Ovary (tissue), 9 donors: Measurements from ENCODE around the gene CCND1. TPM values are rescaled to one million over a fixed set of nuclear protein-coding genes. Genes with fewer than 3 reads are reported as not detected.

Source experiments
- DNase-seq, 5 donors: peaks; one replicate each; pipeline ENCODE4 v3.0.0-alpha.2; 2019 to 2020
- H3K27ac ChIP-seq, 2 donors: fragments of 200-600 bp; one replicate each; pipeline versions ENCODE4 v1.5.1 to v1.8.0; 2019 to 2022
- H3K27me3 ChIP-seq: fragments of 200-600 bp; one replicate; pipeline ENCODE4 v1.8.0; 2022
- H3K36me3 ChIP-seq: fragments of 200-600 bp; sonication (generic); one replicate; pipeline ENCODE4 v1.5.1; 2019
- H3K4me1 ChIP-seq: one replicate; pipeline ENCODE4 v1.8.1; 2013; ENCODE audit warnings: mild to moderate bottlenecking, moderate library complexity; ENCODE audit not compliant: insufficient read depth
- H3K4me3 ChIP-seq: fragments of 200-600 bp; sonication (generic); one replicate; pipeline ENCODE4 v1.5.1; 2017
- H3K9me3 ChIP-seq, 2 donors: fragments of 200-600 bp in 1 of 2; sonication (generic) in 1 of 2; one replicate each; pipeline versions ENCODE4 v1.5.1 to v1.8.1; 2013 to 2019; ENCODE audit warnings: mild to moderate bottlenecking in 1 of 2, moderate library complexity in 1 of 2
- EP300 ChIP-seq: sonication (generic); formaldehyde crosslinking; IDR thresholded peaks from one replicate; pipeline ENCODE4 v1.6.1; 2017; ENCODE audit warnings: antibody characterized with exemption
- POLR2A ChIP-seq: fragments of 450-650 bp; IDR thresholded peaks from one replicate; pipeline ENCODE4 v1.6.1; 2017; ENCODE audit warnings: antibody characterized with exemption, mild to moderate bottlenecking, moderate library complexity
- WGBS, 3 donors: extraction: QIAGEN DNeasy Blood & Tissue Kit in 1 of 3; methylation state at CpG; one replicate each; pipeline versions ENCODE4 v1.1.5 to v1.1.7; 2013 to 2017; 5-methylcytosine and 5-hydroxymethylcytosine counted together
- intact Hi-C, 4 donors: fragments of 100-400 bp; cut with DNase I; formaldehyde crosslinking; loops; one replicate each; pipeline versions ENCODE4 v1.11.0 to v1.15.1; 2022 to 2023
- polyA plus RNA-seq, 2 donors: library from polyadenylated mRNA; stranded (reverse); fragments of 200-250 nt in 1 of 2; fragments of 350-450 nt in 1 of 2; fragmentation: Illumina TruSeq in 1 of 2; extraction: RNeasy Lipid Tissue Mini Kit (QIAGEN cat#74804) in 1 of 2; gene quantifications; one replicate each; pipeline ENCODE4 v1.2.3, GENCODE V29; 2013 to 2014
- total RNA-seq, 7 donors: library from RNA; depleted of rRNA in 2 of 7; stranded (reverse); fragments of >200 nt in 2 of 7; fragmentation: NEBNext Ultra II Directional in 3 of 7; extraction: Animal tissue kit (Norgen Biotek cat#: 25700) in 3 of 7; gene quantifications; one replicate each; pipeline versions ENCODE4 v1.1.0 to v1.2.4, GENCODE V29; 2016 to 2023
- TF ChIP-seq, protein P1 (sequence below), 3 donors: fragments of 450-650 bp in 2 of 3; fragments of 200-600 bp in 1 of 3; IDR thresholded peaks; one replicate each; pipeline versions ENCODE4 v1.5.1 to v1.8.0; 2016 to 2022; ENCODE audit warnings: antibody characterized with exemption in 3 of 3, mild to moderate bottlenecking in 1 of 3
- donor health status: DM: no; HTN: no; CAD: no; lungs with moderate emphysema.
- donor health status: DM: no; HTN: no; CAD: no.
- donor health status: Bipolar disorder and iron deficiency.
- donor health status: DM: yes; HTN: yes; CAD: no.
- donor health status: DM: no; HTN: no; CAD: no.
- donor health status: DM: yes; HTN: yes; CAD: no.

CCND1 gene
- total and polyA plus RNA-seq, 9 donors = 3.4 to 58.9 (median 19.2) TPM

DNA sequence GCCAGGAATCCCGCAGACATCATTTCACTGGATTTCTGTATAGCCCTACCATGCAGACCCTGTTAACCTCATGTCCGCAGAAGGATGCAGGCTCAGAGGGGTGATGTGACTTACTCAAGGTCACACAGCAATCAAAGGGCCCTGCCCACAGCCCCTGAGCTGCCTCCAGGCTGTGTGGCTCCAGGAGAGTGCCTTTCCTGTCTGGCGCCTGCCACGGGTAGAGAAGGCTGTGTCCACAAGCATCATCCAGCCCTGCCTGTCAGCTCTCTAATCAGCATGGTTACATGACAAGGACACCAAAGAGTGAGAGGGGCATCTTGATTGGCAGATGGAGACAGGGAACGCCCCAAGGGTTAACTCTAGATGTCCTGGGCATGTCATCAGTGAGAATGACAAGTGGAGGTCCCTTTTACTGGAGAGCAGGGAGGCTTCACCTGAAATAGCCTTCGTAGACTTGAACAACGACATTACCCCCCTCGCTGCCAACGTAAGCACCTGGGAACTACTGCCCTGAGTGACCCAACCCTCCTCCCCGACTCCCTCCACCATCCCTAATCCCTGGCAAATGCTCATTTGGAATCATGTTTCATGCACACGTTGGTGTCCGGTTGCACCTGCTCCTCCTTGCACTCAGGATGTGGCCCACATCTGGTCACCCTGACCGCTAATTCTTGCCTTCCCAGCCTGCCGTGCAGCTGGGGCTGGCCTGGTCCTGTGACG, 56.0 kb downstream of the CCND1 start:
- no peak for DNase-seq
- TF ChIP-seq, protein P1, sequence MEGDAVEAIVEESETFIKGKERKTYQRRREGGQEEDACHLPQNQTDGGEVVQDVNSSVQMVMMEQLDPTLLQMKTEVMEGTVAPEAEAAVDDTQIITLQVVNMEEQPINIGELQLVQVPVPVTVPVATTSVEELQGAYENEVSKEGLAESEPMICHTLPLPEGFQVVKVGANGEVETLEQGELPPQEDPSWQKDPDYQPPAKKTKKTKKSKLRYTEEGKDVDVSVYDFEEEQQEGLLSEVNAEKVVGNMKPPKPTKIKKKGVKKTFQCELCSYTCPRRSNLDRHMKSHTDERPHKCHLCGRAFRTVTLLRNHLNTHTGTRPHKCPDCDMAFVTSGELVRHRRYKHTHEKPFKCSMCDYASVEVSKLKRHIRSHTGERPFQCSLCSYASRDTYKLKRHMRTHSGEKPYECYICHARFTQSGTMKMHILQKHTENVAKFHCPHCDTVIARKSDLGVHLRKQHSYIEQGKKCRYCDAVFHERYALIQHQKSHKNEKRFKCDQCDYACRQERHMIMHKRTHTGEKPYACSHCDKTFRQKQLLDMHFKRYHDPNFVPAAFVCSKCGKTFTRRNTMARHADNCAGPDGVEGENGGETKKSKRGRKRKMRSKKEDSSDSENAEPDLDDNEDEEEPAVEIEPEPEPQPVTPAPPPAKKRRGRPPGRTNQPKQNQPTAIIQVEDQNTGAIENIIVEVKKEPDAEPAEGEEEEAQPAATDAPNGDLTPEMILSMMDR (IDR thresholded peaks at IDR 0.05) = no peak
- TF ChIP-seq EP300 (no peak), POLR2A (no peak)
- H3K4me1 ChIP-seq = no peaks in the 10 kb centered on the region
- H3K27ac ChIP-seq = no peak overlapping the region
- no peaks in the 10 kb centered on the region for H3K36me3 ChIP-seq
- intact Hi-C loops = no loop called here
- H3K9me3 ChIP-seq = peaks cover 0 to 3% of the 10 kb centered on the region in 2 donors
- H3K27me3 ChIP-seq = no peaks in the 10 kb centered on the region
- 42 to 46% (median 45%) methylated on average over 15 of the region's 15 CpGs for WGBS, 3 donors
- H3K4me3 ChIP-seq = no peak overlapping the region

DNA sequence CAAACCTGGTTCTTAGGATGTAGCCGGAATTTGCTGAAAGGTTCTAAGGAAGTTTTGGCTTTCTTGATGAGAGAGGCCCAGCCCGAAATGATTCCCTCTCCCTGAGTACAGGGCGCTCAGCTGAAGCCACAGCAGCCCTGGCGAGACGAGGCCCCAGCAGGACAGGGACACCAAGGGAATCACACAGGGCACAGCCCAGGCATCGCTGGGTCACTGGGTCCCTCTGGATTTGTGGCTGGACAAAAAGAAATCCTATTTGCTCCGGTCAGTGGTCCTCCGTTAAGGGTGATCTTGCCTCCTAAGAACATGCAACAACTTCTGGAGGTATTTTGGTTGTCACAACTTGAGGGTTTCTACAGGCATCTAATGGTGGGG, 56.5 kb downstream of the CCND1 start:
- intact Hi-C loops = no loop called here
- no peaks in the 10 kb centered on the region for H3K27me3 ChIP-seq
- no peaks in the 10 kb centered on the region for H3K4me1 ChIP-seq
- H3K36me3 ChIP-seq = no peaks in the 10 kb centered on the region
- TF ChIP-seq, protein P1 (IDR thresholded peaks at IDR 0.05) = no peak
- TF ChIP-seq EP300 (no peak), POLR2A (no peak)
- 81 to 86% (median 83%) methylated on average over 8 of the region's 8 CpGs for WGBS, 3 donors
- no peak overlapping the region for H3K27ac ChIP-seq
- H3K9me3 ChIP-seq = no peaks in the 10 kb centered on the region
- no peak overlapping the region for H3K4me3 ChIP-seq
- no peak for DNase-seq

DNA sequence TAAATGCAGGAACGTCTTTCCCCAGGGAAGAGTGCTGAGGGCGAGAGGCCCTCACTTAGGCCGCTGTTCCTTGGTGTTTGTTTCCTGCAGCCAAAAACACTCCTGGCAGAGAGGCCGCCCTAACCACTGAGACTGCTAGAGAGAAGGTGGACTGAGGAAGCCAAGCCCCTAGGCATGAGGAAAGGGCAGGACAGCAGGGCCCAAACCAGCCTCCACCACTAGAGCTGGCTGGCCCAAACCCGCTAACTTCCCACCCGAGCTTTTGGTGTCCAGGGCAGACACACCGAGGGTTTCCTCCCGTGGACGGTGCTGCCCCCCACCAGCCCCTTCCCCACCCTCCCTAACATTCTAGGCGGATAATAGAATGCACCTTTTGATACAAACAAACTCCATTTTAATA, 56.9 kb downstream of the CCND1 start:
- Histone ChIP-seq H3K27ac (no peak overlapping the region), H3K4me3 (no peak overlapping the region), H3K27me3 (no peaks in the 10 kb centered on the region), H3K4me1 (no peaks in the 10 kb centered on the region), H3K9me3 (no peaks in the 10 kb centered on the region), H3K36me3 (no peaks in the 10 kb centered on the region)
- TF ChIP-seq POLR2A (no peak), EP300 (no peak)
- TF ChIP-seq, protein P1 (IDR thresholded peaks at IDR 0.05) = no peak
- intact Hi-C loops = no loop called here
- no peak for DNase-seq
- 76 to 83% (median 79%) methylated on average over 10 of the region's 10 CpGs for WGBS, 3 donors

DNA sequence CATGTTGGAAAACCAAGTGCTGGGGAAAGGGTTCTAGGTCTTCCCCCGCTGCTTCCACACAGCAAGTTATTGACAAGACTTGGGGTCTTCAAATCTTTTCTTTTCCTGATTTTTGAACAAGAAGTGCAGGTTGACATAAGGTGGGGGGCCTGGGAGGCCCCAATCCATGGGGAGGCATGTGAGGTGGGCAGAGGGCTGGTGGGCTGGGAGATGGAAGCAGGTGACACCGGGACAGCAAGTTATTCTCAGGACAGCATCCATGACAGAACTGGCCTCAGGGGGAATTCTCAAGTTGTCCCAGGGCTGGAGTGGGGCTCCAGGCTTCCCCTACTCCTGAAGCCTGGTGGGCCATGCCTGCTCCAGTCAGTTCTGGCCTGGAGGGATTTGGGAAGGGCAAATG, 57.4 kb downstream of the CCND1 start:
- H3K9me3 ChIP-seq = no peaks in the 10 kb centered on the region
- TF ChIP-seq POLR2A = no peak
- TF ChIP-seq, protein P1 (IDR thresholded peaks at IDR 0.05) = no peak
- no peak for TF ChIP-seq EP300
- H3K4me1 ChIP-seq = no peaks in the 10 kb centered on the region
- H3K36me3 ChIP-seq = no peaks in the 10 kb centered on the region
- no peak for DNase-seq
- intact Hi-C loops = no loop called here
- 87 to 94% (median 92%) methylated on average over 2 of the region's 2 CpGs for WGBS, 3 donors
- H3K4me3 ChIP-seq = no peak overlapping the region
- no peaks in the 10 kb centered on the region for H3K27me3 ChIP-seq
- H3K27ac ChIP-seq = no peak overlapping the region
